ENCODE measurements around the gene CTAGE4. TPM values are rescaled to one million over a fixed set of nuclear protein-coding genes. Genes with fewer than 3 reads are reported as not detected.
"Not testable (repeated sequence)": the region's sequence is repeated elsewhere in the genome, so short reads cannot be mapped to it uniquely, and the experiment has no call there.

The CTAGE4 gene, protein sequence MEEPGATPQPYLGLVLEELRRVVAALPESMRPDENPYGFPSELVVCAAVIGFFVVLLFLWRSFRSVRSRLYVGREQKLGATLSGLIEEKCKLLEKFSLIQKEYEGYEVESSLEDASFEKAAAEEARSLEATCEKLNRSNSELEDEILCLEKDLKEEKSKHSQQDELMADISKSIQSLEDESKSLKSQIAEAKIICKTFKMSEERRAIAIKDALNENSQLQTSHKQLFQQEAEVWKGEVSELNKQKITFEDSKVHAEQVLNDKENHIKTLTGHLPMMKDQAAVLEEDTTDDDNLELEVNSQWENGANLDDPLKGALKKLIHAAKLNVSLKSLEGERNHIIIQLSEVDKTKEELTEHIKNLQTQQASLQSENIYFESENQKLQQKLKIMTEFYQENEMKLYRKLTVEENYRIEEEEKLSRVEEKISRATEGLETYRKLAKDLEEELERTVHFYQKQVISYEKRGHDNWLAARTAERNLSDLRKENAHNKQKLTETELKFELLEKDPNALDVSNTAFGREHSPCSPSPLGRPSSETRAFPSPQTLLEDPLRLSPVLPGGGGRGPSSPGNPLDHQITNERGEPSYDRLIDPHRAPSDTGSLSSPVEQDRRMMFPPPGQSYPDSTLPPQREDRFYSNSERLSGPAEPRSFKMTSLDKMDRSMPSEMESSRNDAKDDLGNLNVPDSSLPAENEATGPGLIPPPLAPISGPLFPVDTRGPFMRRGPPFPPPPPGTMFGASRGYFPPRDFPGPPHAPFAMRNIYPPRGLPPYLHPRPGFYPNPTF
- 0.56 and 1.1 TPM in 2 replicates for total RNA-seq

DNA sequence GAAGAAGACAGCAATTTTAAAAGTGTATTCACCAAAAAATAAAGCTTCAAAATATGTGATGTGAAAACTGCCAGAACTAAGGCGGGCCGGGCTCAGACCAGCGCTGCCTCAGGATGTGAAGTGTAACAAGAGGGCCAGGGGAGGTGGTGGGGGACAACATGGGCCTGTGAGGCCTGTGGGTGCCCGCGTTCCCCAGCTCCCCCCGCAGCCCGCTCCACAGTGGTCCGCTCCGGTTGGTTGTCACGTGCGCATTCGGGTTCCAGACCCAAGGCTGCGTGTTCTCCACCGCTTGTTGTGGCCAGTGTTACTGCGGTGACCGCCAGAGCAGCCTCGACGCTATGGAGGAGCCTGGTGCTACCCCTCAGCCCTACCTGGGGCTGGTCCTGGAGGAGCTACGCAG lies at the start of gene CTAGE4:
CTAGE4 (plus strand) TSS at position 301 of the 400 bp plus-strand sequence; CDS start at position 339, 38 bp downstream.
- H3K27me3 Mint-ChIP-seq; H3K27ac Mint-ChIP-seq; H3K9me3 Mint-ChIP-seq; H3K4me1 Mint-ChIP-seq; H3K36me3 Mint-ChIP-seq (ENCODE audit: low read depth); intact Hi-C loops (cut with micrococcal nuclease); DNase-seq; H3K4me3 Mint-ChIP-seq: not testable (repeated sequence)

- Mint-ChIP-seq H3K4me3 (no peak overlapping the region), H3K9me3 (no peaks in the 10 kb centered on the region), H3K27me3 (peaks cover 7% of the 10 kb centered on the region), H3K27ac (no peak overlapping the region), H3K4me1 (no peaks in the 10 kb centered on the region), H3K36me3 (ENCODE audit: low read depth) (no peaks in the 10 kb centered on the region)
- intact Hi-C loops (cut with micrococcal nuclease): no loop called here
- DNase-seq: no peak
Observed at GRCh38 chr7:144134116-144134515, 49.1 kb upstream of the CTAGE4 start.

GRCh38 chr7:144137501-144137900 lies 45.8 kb upstream of the CTAGE4 start:
- Mint-ChIP-seq H3K27me3 (peaks cover 10% of the 10 kb centered on the region), H3K9me3 (no peaks in the 10 kb centered on the region), H3K4me3 (no peak overlapping the region), H3K27ac (no peak overlapping the region), H3K36me3 (ENCODE audit: low read depth) (no peaks in the 10 kb centered on the region), H3K4me1 (no peaks in the 10 kb centered on the region)
- intact Hi-C loops (cut with micrococcal nuclease): no loop called here
- no peak for DNase-seq

DNA sequence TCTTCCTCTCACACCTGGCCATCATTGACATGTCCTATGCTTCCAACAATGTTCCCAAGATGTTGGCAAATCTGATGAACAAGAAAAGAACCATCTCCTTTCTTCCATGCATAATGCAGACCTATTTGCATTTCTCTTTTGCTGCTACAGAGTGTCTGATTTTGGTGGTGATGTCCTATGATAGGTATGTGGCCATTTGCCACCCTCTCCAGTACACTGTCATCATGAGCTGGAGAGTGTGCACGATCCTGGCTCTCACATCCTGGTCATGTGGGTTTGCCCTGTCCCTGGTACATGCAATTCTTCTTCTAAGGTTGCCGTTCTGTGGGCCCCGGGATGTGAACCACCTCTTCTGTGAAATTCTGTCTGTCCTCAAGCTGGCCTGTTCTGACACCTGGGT lies 41.1 kb upstream of the CTAGE4 start:
- Mint-ChIP-seq H3K9me3 (peaks cover 3% of the 10 kb centered on the region), H3K27me3 (peaks cover 9% of the 10 kb centered on the region), H3K27ac (no peak overlapping the region), H3K4me1 (no peaks in the 10 kb centered on the region), H3K36me3 (ENCODE audit: low read depth) (no peaks in the 10 kb centered on the region), H3K4me3 (no peak overlapping the region)
- no peak for DNase-seq
- intact Hi-C loops (cut with micrococcal nuclease): no loop called here

GRCh38 chr7:144144426-144144825 lies 38.8 kb upstream of the CTAGE4 start:
- no peaks in the 10 kb centered on the region for H3K4me1 Mint-ChIP-seq
- DNase-seq: no peak
- peaks cover 2% of the 10 kb centered on the region for H3K36me3 Mint-ChIP-seq (ENCODE audit: low read depth)
- intact Hi-C loops (cut with micrococcal nuclease): no loop called here
- H3K9me3 Mint-ChIP-seq: peaks cover 18% of the 10 kb centered on the region
- H3K27me3 Mint-ChIP-seq: peaks cover 5% of the 10 kb centered on the region
- H3K4me3 Mint-ChIP-seq: no peak overlapping the region
- no peak overlapping the region for H3K27ac Mint-ChIP-seq

GRCh38 chr7:144148224-144148827 lies 34.9 kb upstream of the CTAGE4 start:
- no peaks in the 10 kb centered on the region for H3K4me1 Mint-ChIP-seq
- peaks cover 12% of the 10 kb centered on the region for H3K27me3 Mint-ChIP-seq
- H3K9me3 Mint-ChIP-seq: peaks cover 18% of the 10 kb centered on the region
- intact Hi-C loops (cut with micrococcal nuclease): no loop called here
- no peak for DNase-seq
- no peak overlapping the region for H3K4me3 Mint-ChIP-seq
- no peak overlapping the region for H3K27ac Mint-ChIP-seq
- peaks cover 2% of the 10 kb centered on the region for H3K36me3 Mint-ChIP-seq (ENCODE audit: low read depth)

DNA sequence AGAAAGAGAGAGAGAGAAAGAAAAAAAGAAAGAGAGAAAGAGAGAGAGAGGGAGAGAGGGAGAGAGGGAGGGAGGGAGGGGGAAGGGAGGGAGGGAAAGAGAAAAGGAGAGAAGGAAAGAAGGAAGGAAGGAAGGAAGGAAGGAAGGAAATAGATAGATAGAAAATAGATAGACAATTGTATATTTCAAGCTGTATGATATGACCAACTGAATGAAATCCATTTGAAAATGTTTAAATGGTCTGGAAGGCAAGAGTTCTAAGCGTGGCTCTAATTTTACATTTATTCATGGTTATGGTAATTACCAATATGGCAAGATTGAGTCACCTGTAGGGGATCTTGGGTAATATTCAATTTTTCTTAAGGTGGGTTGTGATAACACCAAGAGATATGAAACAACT lies 24.4 kb upstream of the CTAGE4 start:
- no peak overlapping the region for H3K4me3 Mint-ChIP-seq
- no peaks in the 10 kb centered on the region for H3K9me3 Mint-ChIP-seq
- H3K27me3 Mint-ChIP-seq: peaks cover 20% of the 10 kb centered on the region
- no peak for DNase-seq
- no peak overlapping the region for H3K27ac Mint-ChIP-seq
- H3K36me3 Mint-ChIP-seq (ENCODE audit: low read depth): no peaks in the 10 kb centered on the region
- intact Hi-C loops (cut with micrococcal nuclease): no loop called here
- H3K4me1 Mint-ChIP-seq: no peaks in the 10 kb centered on the region

GRCh38 chr7:144164784-144165183 lies 18.5 kb upstream of the CTAGE4 start:
- no peaks in the 10 kb centered on the region for H3K36me3 Mint-ChIP-seq (ENCODE audit: low read depth)
- H3K27ac Mint-ChIP-seq: no peak overlapping the region
- DNase-seq: no peak
- H3K4me3 Mint-ChIP-seq: no peak overlapping the region
- no peaks in the 10 kb centered on the region for H3K9me3 Mint-ChIP-seq
- intact Hi-C loops (cut with micrococcal nuclease): no loop called here
- H3K4me1 Mint-ChIP-seq: no peaks in the 10 kb centered on the region
- H3K27me3 Mint-ChIP-seq: peaks cover 14% of the 10 kb centered on the region

GRCh38 chr7:144171594-144172350 lies 11.5 kb upstream of the CTAGE4 start:
- H3K4me3 Mint-ChIP-seq; intact Hi-C loops (cut with micrococcal nuclease); H3K27ac Mint-ChIP-seq: not testable (repeated sequence)

DNA sequence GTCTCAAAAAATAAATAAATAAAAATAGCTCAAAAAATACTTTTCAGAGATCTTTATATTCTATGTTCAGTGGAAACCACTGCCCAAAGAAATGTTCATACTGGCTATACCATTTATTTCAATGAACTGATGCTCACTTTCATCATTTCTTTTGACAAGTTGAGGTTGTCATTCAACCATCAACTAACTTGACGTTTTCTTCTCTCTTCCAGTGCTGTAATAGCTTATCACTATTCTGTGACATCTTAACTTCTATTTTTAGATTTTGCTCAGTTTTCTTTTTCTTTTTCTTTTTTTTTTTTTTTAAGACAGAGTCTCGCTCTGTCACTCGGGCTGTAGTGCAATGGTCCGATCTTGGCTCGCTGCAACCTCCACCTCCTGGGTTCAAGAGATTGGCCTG lies 8.7 kb upstream of the CTAGE4 start:
- Mint-ChIP-seq H3K36me3 (ENCODE audit: low read depth) (no peaks in the 10 kb centered on the region), H3K9me3 (peaks cover 4% of the 10 kb centered on the region), H3K4me1 (peaks cover 1% of the 10 kb centered on the region), H3K27ac (no peak overlapping the region), H3K4me3 (no peak overlapping the region), H3K27me3 (peaks cover 29% of the 10 kb centered on the region)
- no peak for DNase-seq
- intact Hi-C loops (cut with micrococcal nuclease): loop anchor here (5.0 kb wide), 1 partner anchor 218 kb away; no protein-coding TSS in a partner anchor

More at GRCh38 chr7:144171594-144172350, 11.5 kb upstream of the CTAGE4 start:
- H3K9me3 Mint-ChIP-seq; H3K36me3 Mint-ChIP-seq (ENCODE audit: low read depth); DNase-seq; H3K4me1 Mint-ChIP-seq: not testable (repeated sequence)
- H3K27me3 Mint-ChIP-seq: peaks cover 20% of the 10 kb centered on the region

GRCh38 chr7:144178380-144179164 lies 4.7 kb upstream of the CTAGE4 start:
- intact Hi-C loops (cut with micrococcal nuclease): loop anchor here (5.0 kb wide), 1 partner anchor 214 kb away; no protein-coding TSS in a partner anchor
- peaks cover 19% of the 10 kb centered on the region for H3K27me3 Mint-ChIP-seq
- H3K4me3 Mint-ChIP-seq; H3K9me3 Mint-ChIP-seq; H3K36me3 Mint-ChIP-seq (ENCODE audit: low read depth); H3K27ac Mint-ChIP-seq; H3K4me1 Mint-ChIP-seq: not testable (repeated sequence)
- DNase-seq: peak; percentile 80

DNA sequence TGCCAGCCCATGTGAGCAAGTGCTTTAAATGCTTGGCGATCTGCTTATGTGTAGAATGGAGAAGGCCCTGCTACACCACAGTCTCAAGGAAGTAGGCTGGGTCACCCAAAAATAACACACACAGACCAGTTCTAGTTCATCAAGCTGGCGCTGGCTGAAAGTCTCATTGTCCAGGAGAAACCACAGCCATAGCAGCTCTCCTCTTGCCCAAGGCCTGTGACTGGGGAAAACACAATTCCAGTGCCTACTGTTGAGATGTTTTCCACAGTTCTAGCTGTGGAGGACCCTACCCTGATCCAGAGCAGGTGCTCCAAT lies 4.1 kb upstream of the CTAGE4 start:
- intact Hi-C loops (cut with micrococcal nuclease): loop anchor here (5.0 kb wide), 1 partner anchor 213 kb away; no protein-coding TSS in a partner anchor
- not testable (repeated sequence) for H3K36me3 Mint-ChIP-seq (ENCODE audit: low read depth); DNase-seq; H3K9me3 Mint-ChIP-seq; H3K4me3 Mint-ChIP-seq; H3K27ac Mint-ChIP-seq; H3K4me1 Mint-ChIP-seq
- H3K27me3 Mint-ChIP-seq: peaks cover 18% of the 10 kb centered on the region

DNA sequence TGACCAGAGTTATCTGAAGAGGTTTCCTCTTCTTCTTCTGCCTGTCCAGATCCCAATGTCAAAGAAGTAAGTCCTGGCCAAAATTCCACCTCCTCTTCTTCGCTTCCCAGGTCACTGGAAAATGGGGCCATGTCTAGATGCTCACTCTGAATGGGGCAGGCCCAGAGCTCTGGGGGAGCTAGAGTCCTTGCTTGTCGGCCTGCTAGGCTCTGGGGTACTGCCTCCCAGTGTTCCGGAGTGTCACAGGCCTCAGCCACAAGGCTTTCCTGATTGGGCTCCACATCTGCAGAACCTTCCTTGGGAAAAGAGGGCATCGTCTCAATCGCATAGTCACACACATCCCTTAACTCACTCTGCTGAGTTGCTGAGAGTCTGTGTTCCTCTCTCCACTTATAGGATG lies 4.6 kb downstream of the CTAGE4 start:
- H3K27ac Mint-ChIP-seq; H3K27me3 Mint-ChIP-seq; H3K4me3 Mint-ChIP-seq; H3K9me3 Mint-ChIP-seq; intact Hi-C loops (cut with micrococcal nuclease); H3K36me3 Mint-ChIP-seq (ENCODE audit: low read depth); H3K4me1 Mint-ChIP-seq; DNase-seq: not testable (repeated sequence)

Measured in activated CD4-positive, alpha-beta T cell treated with anti-CD3 and anti-CD28 coated beads, Interleukin-2, amount 10 ng/mL, durations not matched to agents 24 days and 14 days (primary cell).